Measurements from ENCODE around the gene TNFAIP3.
"Not testable (repeated sequence)": the region's sequence is repeated elsewhere in the genome, so short reads cannot be mapped to it uniquely, and the experiment has no call there.

DNA sequence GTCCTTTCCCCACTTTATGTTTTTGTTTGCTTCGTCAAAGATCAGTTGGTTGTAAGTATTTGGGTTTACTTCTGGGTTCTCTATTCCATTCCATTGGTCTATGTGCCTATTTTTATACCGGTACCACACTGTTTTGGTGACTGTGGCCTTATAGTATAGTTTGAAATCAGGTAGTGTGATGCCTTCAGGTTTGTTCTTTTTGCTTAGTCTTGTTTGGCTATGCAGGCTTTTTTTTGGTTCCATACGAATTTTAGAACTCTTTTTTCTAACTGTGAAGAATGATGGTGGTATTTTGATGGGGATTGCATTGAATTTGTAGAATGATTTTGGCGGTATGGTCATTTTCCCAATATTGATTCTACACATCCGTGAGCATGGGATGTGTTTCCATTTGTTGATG, 28.5 kb upstream of the TNFAIP3 start:
- TF ChIP-seq, protein P1, sequence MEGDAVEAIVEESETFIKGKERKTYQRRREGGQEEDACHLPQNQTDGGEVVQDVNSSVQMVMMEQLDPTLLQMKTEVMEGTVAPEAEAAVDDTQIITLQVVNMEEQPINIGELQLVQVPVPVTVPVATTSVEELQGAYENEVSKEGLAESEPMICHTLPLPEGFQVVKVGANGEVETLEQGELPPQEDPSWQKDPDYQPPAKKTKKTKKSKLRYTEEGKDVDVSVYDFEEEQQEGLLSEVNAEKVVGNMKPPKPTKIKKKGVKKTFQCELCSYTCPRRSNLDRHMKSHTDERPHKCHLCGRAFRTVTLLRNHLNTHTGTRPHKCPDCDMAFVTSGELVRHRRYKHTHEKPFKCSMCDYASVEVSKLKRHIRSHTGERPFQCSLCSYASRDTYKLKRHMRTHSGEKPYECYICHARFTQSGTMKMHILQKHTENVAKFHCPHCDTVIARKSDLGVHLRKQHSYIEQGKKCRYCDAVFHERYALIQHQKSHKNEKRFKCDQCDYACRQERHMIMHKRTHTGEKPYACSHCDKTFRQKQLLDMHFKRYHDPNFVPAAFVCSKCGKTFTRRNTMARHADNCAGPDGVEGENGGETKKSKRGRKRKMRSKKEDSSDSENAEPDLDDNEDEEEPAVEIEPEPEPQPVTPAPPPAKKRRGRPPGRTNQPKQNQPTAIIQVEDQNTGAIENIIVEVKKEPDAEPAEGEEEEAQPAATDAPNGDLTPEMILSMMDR (IDR thresholded peaks at IDR 0.05; ENCODE audit: low read depth, low read length): not testable (repeated sequence)
- not testable (repeated sequence) for TF ChIP-seq POLR2A (IDR thresholded peaks at IDR 0.05; ENCODE audit: extremely low read depth, insufficient read length)

Measured in NB4 (cell line).